ENCODE results near the gene IL17REL. TPM values are rescaled to one million over a fixed set of nuclear protein-coding genes. Genes with fewer than 3 reads are reported as not detected.

Gene IL17REL
- total RNA-seq, 1 donor from 2014 or later, result 0.07 TPM

DNA sequence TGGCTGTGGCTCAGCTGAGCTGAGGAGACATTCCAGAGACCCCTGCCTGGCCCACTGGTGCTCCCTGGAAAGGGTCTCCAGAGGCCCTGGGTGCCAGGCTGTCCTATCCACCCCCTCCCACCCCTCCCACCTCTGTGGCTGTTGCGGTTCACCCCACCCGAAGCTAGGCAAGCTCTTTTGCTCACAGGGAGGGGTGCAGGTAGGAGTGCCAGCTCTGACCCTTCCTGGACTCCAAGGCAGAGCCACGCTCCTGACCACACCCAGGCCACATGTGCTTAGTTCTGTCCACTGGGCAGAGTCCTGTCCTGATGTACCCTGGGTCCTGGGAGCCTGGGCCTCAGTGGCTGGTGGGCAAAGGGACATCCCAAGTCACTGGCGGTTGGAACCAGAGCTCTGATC, 16.4 kb downstream of the IL17REL start:
- H3K9me3 Mint-ChIP-seq, result peaks cover 5% of the 10 kb centered on the region
- H3K4me1 Mint-ChIP-seq, result peaks cover 9% of the 10 kb centered on the region
- H3K4me3 Mint-ChIP-seq, result no peak overlapping the region

GRCh38 chr22:49995361-49996118, 17.0 kb downstream of the IL17REL start:
- Mint-ChIP-seq H3K4me3 (no peak overlapping the region), H3K36me3 (ENCODE audit: low read depth) (no peaks in the 10 kb centered on the region), H3K4me1 (peaks cover 9% of the 10 kb centered on the region), H3K27me3 (ENCODE audit: low read depth) (peaks cover 27% of the 10 kb centered on the region), H3K27ac (ENCODE audit: unreplicated experiment) (no peak overlapping the region), H3K9me3 (peaks cover 8% of the 10 kb centered on the region)
- TF ChIP-seq, protein P1, sequence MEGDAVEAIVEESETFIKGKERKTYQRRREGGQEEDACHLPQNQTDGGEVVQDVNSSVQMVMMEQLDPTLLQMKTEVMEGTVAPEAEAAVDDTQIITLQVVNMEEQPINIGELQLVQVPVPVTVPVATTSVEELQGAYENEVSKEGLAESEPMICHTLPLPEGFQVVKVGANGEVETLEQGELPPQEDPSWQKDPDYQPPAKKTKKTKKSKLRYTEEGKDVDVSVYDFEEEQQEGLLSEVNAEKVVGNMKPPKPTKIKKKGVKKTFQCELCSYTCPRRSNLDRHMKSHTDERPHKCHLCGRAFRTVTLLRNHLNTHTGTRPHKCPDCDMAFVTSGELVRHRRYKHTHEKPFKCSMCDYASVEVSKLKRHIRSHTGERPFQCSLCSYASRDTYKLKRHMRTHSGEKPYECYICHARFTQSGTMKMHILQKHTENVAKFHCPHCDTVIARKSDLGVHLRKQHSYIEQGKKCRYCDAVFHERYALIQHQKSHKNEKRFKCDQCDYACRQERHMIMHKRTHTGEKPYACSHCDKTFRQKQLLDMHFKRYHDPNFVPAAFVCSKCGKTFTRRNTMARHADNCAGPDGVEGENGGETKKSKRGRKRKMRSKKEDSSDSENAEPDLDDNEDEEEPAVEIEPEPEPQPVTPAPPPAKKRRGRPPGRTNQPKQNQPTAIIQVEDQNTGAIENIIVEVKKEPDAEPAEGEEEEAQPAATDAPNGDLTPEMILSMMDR (conservative IDR thresholded peaks at IDR 0.05), result no peak
- no peak for DNase-seq (ENCODE audit: low read depth, low spot score)

More for the DNA sequence above, 16.4 kb downstream of the IL17REL start:
- Mint-ChIP-seq H3K27ac (ENCODE audit: unreplicated experiment) (no peak overlapping the region), H3K27me3 (ENCODE audit: low read depth) (peaks cover 27% of the 10 kb centered on the region), H3K36me3 (ENCODE audit: low read depth) (no peaks in the 10 kb centered on the region)
- TF ChIP-seq, protein P1 (conservative IDR thresholded peaks at IDR 0.05), result no peak
- DNase-seq (ENCODE audit: low read depth, low spot score), result no peak

DNA sequence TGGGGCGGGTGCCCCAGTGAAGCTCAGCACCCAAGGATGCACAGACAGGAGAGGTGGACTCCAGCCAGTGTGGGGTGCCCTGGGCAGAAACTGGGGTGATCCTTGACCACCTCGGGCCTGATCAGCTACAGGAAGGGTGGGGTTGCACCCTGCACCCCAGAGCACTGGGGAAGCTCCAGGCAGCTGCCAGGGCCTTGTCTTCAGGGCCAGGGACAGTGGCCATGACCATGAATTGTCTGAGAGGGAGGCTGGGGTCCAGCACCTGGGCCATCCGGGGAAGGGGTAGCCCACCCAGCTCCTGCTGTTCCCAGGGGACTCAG, 17.6 kb downstream of the IL17REL start:
- H3K27me3 Mint-ChIP-seq (ENCODE audit: low read depth), result peaks cover 24% of the 10 kb centered on the region
- TF ChIP-seq, protein P1 (conservative IDR thresholded peaks at IDR 0.05), result no peak
- H3K4me1 Mint-ChIP-seq, result peaks cover 9% of the 10 kb centered on the region
- H3K27ac Mint-ChIP-seq (ENCODE audit: unreplicated experiment), result no peak overlapping the region
- no peak for DNase-seq (ENCODE audit: low read depth, low spot score)
- no peak overlapping the region for H3K4me3 Mint-ChIP-seq
- H3K36me3 Mint-ChIP-seq (ENCODE audit: low read depth), result no peaks in the 10 kb centered on the region
- H3K9me3 Mint-ChIP-seq, result peaks cover 8% of the 10 kb centered on the region

- Mint-ChIP-seq H3K27ac (ENCODE audit: unreplicated experiment) (no peak overlapping the region), H3K4me1 (peaks cover 9% of the 10 kb centered on the region), H3K4me3 (no peak overlapping the region), H3K36me3 (ENCODE audit: low read depth) (no peaks in the 10 kb centered on the region), H3K9me3 (peaks cover 8% of the 10 kb centered on the region), H3K27me3 (ENCODE audit: low read depth) (peaks cover 24% of the 10 kb centered on the region)
- TF ChIP-seq, protein P1 (conservative IDR thresholded peaks at IDR 0.05), result no peak
- DNase-seq (ENCODE audit: low read depth, low spot score), result no peak
Observed at GRCh38 chr22:49994361-49995040, 18.1 kb downstream of the IL17REL start.

DNA sequence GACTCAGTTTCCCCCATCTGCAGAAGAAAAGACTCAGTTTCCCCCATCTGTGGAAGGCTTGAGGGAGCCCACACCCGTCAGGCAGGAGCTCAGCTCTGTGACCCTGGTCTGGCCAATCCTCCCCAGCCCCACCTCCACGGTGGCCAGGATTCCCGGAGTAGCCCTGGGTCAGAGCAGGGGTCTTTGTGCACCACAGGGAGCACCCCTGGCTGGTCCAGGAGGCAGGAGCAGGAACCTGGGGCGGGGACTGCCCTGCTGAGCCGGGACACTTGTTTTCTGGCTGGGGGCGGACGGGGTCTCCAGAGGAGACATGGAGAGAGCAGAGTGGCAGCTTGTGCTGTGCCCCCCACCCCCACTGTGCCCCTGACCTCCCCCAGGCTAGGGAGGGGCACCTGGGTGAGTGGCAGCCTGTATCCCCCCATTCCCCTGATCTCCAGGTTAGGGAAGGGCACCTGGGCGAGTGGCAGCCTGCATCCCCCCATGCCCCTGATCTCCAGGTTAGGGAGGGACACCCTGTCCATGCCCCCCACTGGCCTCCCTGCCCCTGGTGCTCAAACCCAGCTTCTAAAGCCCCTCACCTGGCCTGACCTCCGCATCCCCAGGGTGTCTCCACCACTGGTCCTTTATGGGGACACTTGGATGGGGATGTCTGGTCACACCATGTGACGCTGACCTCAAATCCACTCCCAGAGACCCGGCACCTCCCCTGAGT, 18.8 kb downstream of the IL17REL start:
- DNase-seq (ENCODE audit: low read depth, low spot score), result no peak
- H3K4me1 Mint-ChIP-seq, result peaks cover 5% of the 10 kb centered on the region
- no peak overlapping the region for H3K4me3 Mint-ChIP-seq
- H3K27me3 Mint-ChIP-seq (ENCODE audit: low read depth), result peaks cover 20% of the 10 kb centered on the region
- peaks cover 10% of the 10 kb centered on the region for H3K9me3 Mint-ChIP-seq
- H3K36me3 Mint-ChIP-seq (ENCODE audit: low read depth), result no peaks in the 10 kb centered on the region
- TF ChIP-seq, protein P1 (conservative IDR thresholded peaks at IDR 0.05), result no peak
- H3K27ac Mint-ChIP-seq (ENCODE audit: unreplicated experiment), result no peak overlapping the region

All from neural crest cell (in vitro differentiated cells).